Memory B cell (primary cell): ENCODE measurements around the gene KRT83.
"Not testable (repeated sequence)": the region's sequence is repeated elsewhere in the genome, so short reads cannot be mapped to it uniquely, and the experiment has no call there.

ENCODE experiments used
- ATAC-seq: fragments of 150-1000 bp; cut with Tn5 transposase; 2 replicates; pipeline ENCODE4 v1.10.0; 2021; ENCODE audit warnings: low read depth, mild to moderate bottlenecking, moderate library complexity
- DNase-seq, 2 donors: peaks; one replicate each; pipeline ENCODE4 v3.0.0; 2022; ENCODE audit warnings: low spot score in 2 of 2
- H3K27ac Mint-ChIP-seq: one replicate; pipeline ENCODE4 v1.8.0; 2022; ENCODE audit warnings: mild to moderate bottlenecking, moderate library complexity, mixed read lengths
- H3K27me3 Mint-ChIP-seq: one replicate; pipeline ENCODE4 v1.8.0; 2022; ENCODE audit warnings: mixed read lengths
- H3K36me3 Mint-ChIP-seq: one replicate; pipeline ENCODE4 v1.8.0; 2022; ENCODE audit warnings: mild to moderate bottlenecking, mixed read lengths
- H3K4me1 Mint-ChIP-seq: one replicate; pipeline ENCODE4 v1.8.0; 2022; ENCODE audit warnings: mixed read lengths
- H3K4me3 Mint-ChIP-seq: one replicate; pipeline ENCODE4 v1.8.0; 2022; ENCODE audit warnings: mild to moderate bottlenecking, moderate library complexity, mixed read lengths
- H3K9me3 Mint-ChIP-seq: one replicate; pipeline ENCODE4 v1.8.0; 2022; ENCODE audit warnings: mixed read lengths

KRT83 gene

DNA sequence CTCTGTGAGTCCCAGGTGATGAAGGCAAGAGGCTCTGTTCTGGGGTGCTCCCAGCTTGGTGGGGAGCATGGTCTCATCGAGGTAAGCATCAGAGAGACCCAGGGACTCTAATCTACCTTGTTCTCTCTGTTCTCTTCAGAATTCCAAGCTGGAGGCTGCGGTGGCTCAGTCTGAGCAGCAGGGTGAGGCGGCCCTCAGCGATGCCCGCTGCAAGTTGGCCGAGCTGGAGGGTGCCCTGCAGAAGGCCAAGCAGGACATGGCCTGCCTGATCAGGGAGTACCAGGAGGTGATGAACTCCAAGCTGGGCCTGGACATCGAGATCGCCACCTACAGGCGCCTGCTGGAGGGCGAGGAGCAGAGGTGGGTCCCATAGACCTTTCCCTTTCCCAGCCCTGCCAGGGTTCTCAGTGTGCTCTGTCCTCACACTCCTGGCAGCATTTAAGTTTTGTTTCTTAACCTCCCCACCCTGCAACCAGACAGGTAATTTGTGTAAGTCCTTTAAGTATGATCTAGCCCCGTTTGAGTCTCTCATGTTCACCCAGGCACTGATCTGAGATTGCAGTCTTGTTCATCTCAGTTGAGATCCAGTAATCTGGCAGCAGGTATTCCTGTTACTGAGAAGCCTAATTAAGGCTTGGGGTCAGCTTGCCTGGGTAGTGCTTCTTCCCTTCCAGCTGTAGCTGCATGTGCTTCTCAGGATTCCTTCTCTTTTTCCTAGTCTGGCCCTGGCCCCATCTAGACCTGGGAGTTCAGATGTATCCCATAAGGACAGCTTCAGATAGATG is 15.1 kb downstream of the KRT83 start:
- peaks cover 20% of the 10 kb centered on the region for H3K27me3 Mint-ChIP-seq

DNA sequence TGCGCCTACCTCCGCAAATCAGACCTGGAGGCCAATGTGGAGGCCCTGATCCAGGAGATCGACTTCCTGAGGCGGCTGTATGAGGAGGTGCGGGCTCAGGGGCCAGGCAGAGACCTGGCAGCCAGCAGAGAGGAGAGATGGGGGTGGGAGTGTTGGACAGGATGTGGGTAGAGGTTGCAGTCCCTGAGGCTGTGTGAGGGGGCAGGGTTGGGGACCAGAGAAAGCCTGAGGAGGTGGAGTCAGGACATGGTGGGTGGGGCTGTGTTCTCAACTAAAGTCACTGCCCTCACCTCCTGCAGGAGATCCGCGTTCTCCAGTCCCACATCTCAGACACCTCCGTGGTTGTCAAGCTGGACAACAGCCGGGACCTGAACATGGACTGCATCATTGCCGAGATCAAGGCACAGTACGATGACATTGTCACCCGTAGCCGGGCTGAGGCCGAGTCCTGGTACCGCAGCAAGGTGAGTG is 16.2 kb downstream of the KRT83 start:
- Mint-ChIP-seq H3K4me1 (peaks cover 11% of the 10 kb centered on the region), H3K27me3 (peaks cover 18% of the 10 kb centered on the region)
- H3K27ac Mint-ChIP-seq, ATAC-seq, H3K4me3 Mint-ChIP-seq, H3K9me3 Mint-ChIP-seq, DNase-seq, H3K36me3 Mint-ChIP-seq: not testable (repeated sequence)

More for the DNA sequence above, 15.1 kb downstream of the KRT83 start:
- H3K27ac Mint-ChIP-seq, result no peak overlapping the region
- DNase-seq (no peak), ATAC-seq (no peak)
- no peaks in the 10 kb centered on the region for H3K36me3 Mint-ChIP-seq
- no peaks in the 10 kb centered on the region for H3K9me3 Mint-ChIP-seq
- peaks cover 11% of the 10 kb centered on the region for H3K4me1 Mint-ChIP-seq
- no peak overlapping the region for H3K4me3 Mint-ChIP-seq

DNA sequence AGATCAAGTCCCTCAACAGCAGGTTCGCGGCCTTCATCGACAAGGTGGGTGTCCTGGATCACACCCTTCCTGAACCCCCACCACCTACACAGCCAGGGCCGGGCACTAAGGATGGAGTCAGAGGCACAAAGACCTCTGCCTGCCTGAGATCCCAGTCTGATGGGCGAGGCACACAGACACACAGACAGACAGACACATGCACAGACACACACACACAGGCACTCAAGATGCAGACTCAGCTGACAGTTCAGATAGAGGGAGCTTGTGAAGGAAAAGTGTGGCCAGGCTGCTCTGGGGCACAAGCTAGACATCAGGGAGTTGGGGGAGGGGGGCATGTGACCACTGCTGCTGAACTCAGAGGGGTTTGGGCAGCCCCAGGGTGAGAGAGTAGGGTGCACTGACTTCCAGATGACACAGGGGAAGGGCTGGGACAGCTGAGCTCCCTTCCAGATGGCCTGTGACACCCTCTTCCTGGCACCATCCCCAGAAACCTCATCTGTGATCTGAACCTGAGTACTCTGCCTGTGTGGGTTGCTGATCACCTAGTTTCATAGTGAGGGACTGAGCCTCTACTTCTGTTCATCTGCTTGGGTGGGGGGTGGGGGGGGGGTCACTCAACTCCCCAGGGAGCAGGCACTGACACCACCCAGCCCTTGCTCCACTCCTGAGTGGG is 18.8 kb downstream of the KRT83 start:
- not testable (repeated sequence) for H3K9me3 Mint-ChIP-seq, DNase-seq, H3K27ac Mint-ChIP-seq, ATAC-seq, H3K4me1 Mint-ChIP-seq, H3K36me3 Mint-ChIP-seq, H3K4me3 Mint-ChIP-seq
- H3K27me3 Mint-ChIP-seq, result peaks cover 19% of the 10 kb centered on the region

DNA sequence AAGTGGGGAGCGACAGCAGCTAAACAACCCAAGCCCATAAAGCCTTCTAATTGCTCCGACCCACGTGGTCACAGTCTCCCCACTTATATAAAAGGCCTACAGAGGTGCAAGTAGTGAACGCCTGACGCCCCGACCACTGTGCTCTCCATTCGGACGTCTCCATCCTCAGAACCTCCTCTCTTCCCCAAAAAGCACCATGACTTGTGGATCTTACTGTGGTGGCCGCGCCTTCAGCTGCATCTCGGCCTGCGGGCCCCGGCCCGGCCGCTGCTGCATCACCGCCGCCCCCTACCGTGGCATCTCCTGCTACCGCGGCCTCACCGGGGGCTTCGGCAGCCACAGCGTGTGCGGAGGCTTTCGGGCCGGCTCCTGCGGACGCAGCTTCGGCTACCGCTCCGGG is 19.5 kb downstream of the KRT83 start:
- H3K36me3 Mint-ChIP-seq, H3K9me3 Mint-ChIP-seq, H3K4me1 Mint-ChIP-seq, H3K27ac Mint-ChIP-seq, H3K4me3 Mint-ChIP-seq, ATAC-seq, DNase-seq: not testable (repeated sequence)
- peaks cover 22% of the 10 kb centered on the region for H3K27me3 Mint-ChIP-seq

DNA sequence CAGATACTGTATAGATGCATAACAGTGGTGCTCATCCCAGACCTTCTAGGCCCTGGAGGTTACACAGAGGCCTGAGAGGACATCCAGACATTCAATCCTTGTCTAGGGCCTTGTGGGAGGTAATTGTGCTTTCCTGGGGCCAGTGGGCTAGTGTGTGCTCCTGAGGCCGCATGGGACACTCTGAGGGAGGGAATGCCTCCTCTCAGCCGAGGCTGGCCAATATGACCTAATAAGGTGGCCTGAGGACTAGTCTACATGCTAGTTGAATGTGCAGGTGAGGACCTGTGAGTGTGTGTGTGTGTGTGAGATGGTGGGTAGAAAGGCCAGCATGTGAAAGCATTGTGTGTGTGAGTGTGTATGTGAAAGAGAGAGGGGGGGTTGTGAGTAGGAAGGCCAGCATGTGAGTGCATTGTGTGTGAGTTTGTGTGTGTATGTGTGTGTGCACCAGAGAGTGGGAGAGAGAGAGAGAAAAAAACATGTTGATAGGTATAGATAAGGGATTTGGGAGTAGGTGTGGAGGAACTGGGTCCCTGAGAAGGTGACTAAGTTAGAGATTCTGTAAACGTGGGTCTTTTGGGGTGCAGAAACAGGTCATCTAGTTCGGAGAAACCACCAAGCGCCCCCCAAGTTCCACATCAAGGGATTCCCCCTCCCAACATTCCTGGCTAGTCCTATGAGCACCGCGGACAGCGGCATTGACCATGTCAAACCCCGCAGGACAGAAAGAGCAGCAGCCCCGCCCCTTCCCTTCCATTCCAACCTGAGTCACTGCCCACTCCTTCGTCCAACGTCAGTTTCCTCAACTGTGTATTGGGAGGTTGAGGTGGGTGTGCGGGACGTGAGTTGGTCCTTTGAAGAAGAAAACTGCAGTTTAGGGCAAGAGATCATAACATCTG is 20.2 kb downstream of the KRT83 start:
- no peak overlapping the region for H3K27ac Mint-ChIP-seq
- H3K36me3 Mint-ChIP-seq, result no peaks in the 10 kb centered on the region
- H3K27me3 Mint-ChIP-seq, result peaks cover 18% of the 10 kb centered on the region
- no peak overlapping the region for H3K4me3 Mint-ChIP-seq
- no peak for ATAC-seq
- no peaks in the 10 kb centered on the region for H3K9me3 Mint-ChIP-seq
- no peak for DNase-seq
- peaks cover 6% of the 10 kb centered on the region for H3K4me1 Mint-ChIP-seq

DNA sequence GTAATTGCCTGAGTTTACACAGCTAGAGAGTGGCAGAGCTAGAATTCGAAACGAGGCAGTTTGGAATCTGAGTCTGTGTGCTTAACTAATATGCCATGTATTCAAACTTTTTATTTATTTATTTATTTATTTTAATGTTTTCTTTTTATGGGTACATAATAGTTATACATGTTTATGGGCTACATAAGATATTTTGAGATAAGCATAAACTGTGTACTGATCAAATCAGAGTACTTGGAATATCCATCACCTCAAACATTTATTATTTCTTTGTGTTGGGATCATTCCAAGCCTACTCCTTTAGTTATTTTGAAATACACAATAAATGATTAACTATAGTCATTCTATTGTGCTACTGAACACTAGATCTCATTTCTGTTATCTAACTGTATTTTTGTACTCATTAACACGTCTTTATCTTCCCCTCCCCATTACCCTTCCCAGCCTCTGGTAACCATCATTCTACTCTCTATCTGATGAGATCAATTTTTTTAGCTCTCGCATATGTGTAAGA is 22.5 kb downstream of the KRT83 start:
- H3K27me3 Mint-ChIP-seq, result peaks cover 17% of the 10 kb centered on the region

DNA sequence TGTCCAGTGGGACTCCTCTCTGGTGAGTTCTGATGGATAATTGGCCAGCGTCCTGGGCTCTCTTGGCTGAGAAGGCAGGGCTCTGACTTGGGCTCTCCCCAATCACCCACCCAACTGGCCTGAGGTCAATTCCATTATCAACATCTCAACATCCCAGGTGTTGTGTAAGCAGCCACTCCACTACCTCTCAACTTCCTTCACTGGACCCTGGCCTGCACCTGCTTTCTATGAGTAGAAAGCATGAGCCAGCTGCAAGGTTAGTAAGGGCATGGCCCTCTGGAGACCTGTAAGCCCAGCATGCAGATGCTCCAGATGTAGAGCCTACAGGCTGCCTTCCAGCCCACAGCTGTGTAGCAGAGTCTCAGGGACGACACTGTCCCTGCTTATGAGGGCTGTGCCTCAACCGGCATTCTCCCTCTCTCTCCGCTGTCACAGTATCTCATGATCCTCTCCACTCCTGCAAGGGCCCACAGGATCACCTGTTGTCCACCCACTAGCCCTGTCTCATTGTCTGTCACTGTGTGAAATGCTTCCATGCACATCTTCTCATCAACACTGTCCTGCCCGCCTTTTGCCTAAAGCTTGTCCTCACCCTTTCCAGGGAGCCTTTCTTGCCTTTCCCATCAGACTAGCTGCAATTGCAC is 24.5 kb downstream of the KRT83 start:
- Mint-ChIP-seq H3K9me3 (no peaks in the 10 kb centered on the region), H3K4me1 (no peaks in the 10 kb centered on the region), H3K36me3 (no peaks in the 10 kb centered on the region), H3K4me3 (no peak overlapping the region), H3K27me3 (peaks cover 20% of the 10 kb centered on the region), H3K27ac (no peak overlapping the region)
- no peak for DNase-seq
- no peak for ATAC-seq

More for the DNA sequence above, 22.5 kb downstream of the KRT83 start:
- Mint-ChIP-seq H3K9me3 (no peaks in the 10 kb centered on the region), H3K27ac (no peak overlapping the region), H3K4me1 (no peaks in the 10 kb centered on the region), H3K36me3 (no peaks in the 10 kb centered on the region), H3K4me3 (no peak overlapping the region)
- DNase-seq (no peak), ATAC-seq (no peak)

DNA sequence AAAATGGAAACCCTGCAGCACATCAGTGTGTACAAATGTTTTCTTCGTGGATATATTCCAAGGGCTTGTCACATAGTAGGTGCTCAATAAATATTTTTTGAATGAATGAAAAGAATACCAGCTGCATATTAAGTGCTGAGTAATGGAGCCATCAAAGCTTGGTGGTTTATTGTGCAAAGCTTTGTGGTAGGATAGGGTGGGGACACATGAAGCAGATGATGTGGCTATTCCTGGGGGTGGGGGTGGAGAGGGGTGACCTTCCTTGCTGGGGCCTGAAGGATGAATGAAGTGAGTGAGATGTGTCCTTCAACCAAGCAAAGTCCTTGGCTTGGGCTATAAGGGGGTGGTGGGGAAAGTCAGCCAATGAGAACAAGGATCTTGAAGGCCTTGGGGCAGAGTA is 25.5 kb downstream of the KRT83 start:
- Mint-ChIP-seq H3K36me3 (no peaks in the 10 kb centered on the region), H3K4me1 (no peaks in the 10 kb centered on the region), H3K9me3 (no peaks in the 10 kb centered on the region), H3K27ac (no peak overlapping the region), H3K4me3 (no peak overlapping the region), H3K27me3 (peaks cover 19% of the 10 kb centered on the region)
- ATAC-seq, result no peak
- DNase-seq, result no peak

DNA sequence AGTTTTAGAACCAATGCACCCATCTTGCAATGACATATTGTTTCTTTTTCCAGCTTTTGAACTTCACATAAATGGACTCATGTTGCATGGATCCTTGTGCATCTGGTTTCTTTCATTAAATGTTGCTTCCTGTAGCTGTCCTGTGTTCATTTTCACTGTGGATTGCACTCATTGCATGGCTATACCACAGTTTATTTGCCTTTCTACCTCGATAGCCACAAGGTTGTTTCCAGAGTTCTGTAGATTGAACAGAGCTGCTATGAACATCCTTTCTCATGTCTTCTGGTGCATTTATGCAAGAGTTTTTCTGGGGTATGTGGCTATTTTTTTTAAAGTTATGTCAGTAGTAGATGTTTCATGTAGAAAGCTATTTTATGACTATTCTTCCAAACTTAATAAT is 26.4 kb downstream of the KRT83 start:
- ATAC-seq (no peak), DNase-seq (no peak)
- Mint-ChIP-seq H3K27ac (no peak overlapping the region), H3K4me1 (no peaks in the 10 kb centered on the region), H3K27me3 (peaks cover 19% of the 10 kb centered on the region), H3K4me3 (no peak overlapping the region), H3K36me3 (no peaks in the 10 kb centered on the region), H3K9me3 (no peaks in the 10 kb centered on the region)

DNA sequence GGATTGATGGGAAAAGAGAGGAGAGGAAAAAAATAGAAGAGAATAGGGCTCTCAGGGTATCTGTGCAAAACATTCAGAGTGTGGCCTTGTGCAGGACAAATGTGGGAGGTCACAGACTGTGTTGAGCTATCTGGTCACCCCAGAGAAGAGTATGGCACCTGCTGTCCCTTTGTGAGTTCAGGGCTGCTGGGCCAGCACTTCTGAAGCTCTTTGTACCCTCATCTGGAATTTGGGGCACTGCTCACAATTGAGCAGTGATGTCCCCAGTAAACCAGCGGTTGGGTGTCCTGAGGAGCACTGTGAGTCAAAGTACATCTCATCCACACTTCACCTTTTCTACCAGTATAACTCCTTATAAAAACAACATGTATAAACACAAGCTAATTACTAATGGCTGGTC is 27.3 kb downstream of the KRT83 start:
- Mint-ChIP-seq H3K36me3 (no peaks in the 10 kb centered on the region), H3K4me1 (no peaks in the 10 kb centered on the region), H3K4me3 (no peak overlapping the region), H3K27ac (no peak overlapping the region), H3K27me3 (peaks cover 15% of the 10 kb centered on the region), H3K9me3 (no peaks in the 10 kb centered on the region)
- DNase-seq, result no peak
- no peak for ATAC-seq

DNA sequence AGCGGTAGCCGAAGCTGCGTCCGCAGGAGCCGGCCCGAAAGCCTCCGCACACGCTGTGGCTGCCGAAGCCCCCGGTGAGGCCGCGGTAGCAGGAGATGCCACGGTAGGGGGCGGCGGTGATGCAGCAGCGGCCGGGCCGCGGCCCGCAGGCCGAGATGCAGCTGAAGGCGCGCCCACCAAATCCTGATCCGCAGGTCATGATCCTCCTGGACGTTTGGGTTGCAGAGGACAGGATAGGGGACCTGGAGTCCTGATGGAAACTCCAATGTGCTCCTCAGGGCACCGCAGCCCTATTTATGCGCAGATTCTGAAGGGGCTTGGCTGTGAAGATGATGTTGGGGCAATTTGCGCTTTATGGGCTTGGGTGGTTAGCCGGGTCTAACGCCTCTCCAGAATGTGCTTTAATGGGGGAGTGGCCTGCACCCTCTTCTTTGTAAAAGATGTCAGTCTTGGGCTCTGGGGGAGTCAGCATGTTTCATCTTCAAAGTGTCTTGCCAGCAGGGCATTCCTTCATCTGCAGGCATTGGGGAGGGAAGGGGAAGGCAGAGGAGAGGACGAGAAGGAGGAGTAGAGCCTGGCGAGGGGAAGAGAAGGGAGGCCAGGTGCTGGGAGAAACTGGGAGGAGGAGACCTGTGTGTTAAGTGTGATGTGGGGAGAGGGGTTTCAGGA is 29.8 kb downstream of the KRT83 start, which contains the start of gene KRT81:
KRT81 (minus strand) TSS at position 268 of the 669 bp plus-strand sequence; CDS start at position 199, 69 bp downstream.
- H3K4me1 Mint-ChIP-seq, result peaks cover 4% of the 10 kb centered on the region
- no peak within 1 kb of the TSS for H3K4me3 Mint-ChIP-seq
- H3K27me3 Mint-ChIP-seq, result peaks cover 13% of the 10 kb centered on the region
- no peaks in the 10 kb centered on the region for H3K36me3 Mint-ChIP-seq
- ATAC-seq, result no peak
- no peak for DNase-seq
- no peaks in the 10 kb centered on the region for H3K9me3 Mint-ChIP-seq
- no peak within 1 kb of the TSS for H3K27ac Mint-ChIP-seq

DNA sequence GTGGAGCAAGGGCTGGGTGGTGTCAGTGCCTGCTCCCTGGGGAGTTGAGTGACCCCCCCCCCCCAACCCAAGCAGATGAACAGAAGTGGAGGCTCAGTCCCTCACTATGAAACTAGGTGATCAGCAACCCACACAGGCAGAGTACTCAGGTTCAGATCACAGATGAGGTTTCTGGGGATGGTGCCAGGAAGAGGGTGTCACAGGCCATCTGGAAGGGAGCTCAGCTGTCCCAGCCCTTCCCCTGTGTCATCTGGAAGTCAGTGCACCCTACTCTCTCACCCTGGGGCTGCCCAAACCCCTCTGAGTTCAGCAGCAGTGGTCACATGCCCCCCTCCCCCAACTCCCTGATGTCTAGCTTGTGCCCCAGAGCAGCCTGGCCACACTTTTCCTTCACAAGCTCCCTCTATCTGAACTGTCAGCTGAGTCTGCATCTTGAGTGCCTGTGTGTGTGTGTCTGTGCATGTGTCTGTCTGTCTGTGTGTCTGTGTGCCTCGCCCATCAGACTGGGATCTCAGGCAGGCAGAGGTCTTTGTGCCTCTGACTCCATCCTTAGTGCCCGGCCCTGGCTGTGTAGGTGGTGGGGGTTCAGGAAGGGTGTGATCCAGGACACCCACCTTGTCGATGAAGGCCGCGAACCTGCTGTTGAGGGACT is 30.6 kb downstream of the KRT83 start:
- H3K27ac Mint-ChIP-seq, H3K4me3 Mint-ChIP-seq, H3K4me1 Mint-ChIP-seq, H3K9me3 Mint-ChIP-seq, ATAC-seq, DNase-seq, H3K36me3 Mint-ChIP-seq, H3K27me3 Mint-ChIP-seq: not testable (repeated sequence)
